Measurements from ENCODE around the gene SFRP4. TPM values are rescaled to one million over a fixed set of nuclear protein-coding genes. Genes with fewer than 3 reads are reported as not detected.

The SFRP4 gene
- total RNA-seq, 3 donors from 2014 or later = not detected

GRCh38 chr7:37916017-37916672, 472 bp downstream of the SFRP4 start:
- DNase-seq (no peak), ATAC-seq (peak in 1 of 2 donors; percentile 15)
- H3K4me3 Mint-ChIP-seq = no peak overlapping the region
- peaks cover 15% of the 10 kb centered on the region for H3K4me1 Mint-ChIP-seq (ENCODE audit: low read depth)
- no peaks in the 10 kb centered on the region for H3K36me3 Mint-ChIP-seq (ENCODE audit: insufficient read depth)
- H3K27me3 Mint-ChIP-seq (ENCODE audit: low read depth) = peaks cover 72% of the 10 kb centered on the region
- H3K9me3 Mint-ChIP-seq = no peaks in the 10 kb centered on the region

DNA sequence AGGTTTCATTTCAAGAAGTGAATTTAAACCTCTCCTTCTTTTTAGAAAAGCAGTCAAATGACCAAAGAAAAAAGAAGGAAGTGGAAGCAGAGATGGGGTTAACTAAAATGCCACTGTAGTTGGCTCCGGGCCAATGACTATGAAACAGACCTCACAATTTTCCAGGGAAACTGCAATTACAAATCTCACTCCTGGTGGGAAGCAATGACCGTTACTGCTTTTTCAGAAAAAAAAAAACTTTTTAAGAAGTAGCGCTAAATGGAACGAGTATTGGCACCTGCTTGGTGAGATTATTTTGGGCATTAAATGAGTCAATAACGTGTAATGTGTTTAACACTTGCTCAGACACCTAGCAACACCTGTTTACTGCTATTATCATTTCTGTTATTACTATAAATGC, 1.2 kb downstream of the SFRP4 start:
- no peak for ATAC-seq
- Mint-ChIP-seq H3K4me1 (ENCODE audit: low read depth) (peaks cover 13% of the 10 kb centered on the region), H3K9me3 (no peaks in the 10 kb centered on the region), H3K36me3 (ENCODE audit: insufficient read depth) (no peaks in the 10 kb centered on the region), H3K4me3 (no peak overlapping the region), H3K27me3 (ENCODE audit: low read depth) (peaks cover 70% of the 10 kb centered on the region)
- DNase-seq = no peak

GRCh38 chr7:37912756-37913155, 3.9 kb downstream of the SFRP4 start:
- peaks cover 47% of the 10 kb centered on the region for H3K27me3 Mint-ChIP-seq (ENCODE audit: low read depth)
- no peaks in the 10 kb centered on the region for H3K36me3 Mint-ChIP-seq (ENCODE audit: insufficient read depth)
- ATAC-seq = no peak
- no peaks in the 10 kb centered on the region for H3K9me3 Mint-ChIP-seq
- H3K4me3 Mint-ChIP-seq = no peak overlapping the region
- peaks cover 11% of the 10 kb centered on the region for H3K4me1 Mint-ChIP-seq (ENCODE audit: low read depth)
- no peak for DNase-seq

DNA sequence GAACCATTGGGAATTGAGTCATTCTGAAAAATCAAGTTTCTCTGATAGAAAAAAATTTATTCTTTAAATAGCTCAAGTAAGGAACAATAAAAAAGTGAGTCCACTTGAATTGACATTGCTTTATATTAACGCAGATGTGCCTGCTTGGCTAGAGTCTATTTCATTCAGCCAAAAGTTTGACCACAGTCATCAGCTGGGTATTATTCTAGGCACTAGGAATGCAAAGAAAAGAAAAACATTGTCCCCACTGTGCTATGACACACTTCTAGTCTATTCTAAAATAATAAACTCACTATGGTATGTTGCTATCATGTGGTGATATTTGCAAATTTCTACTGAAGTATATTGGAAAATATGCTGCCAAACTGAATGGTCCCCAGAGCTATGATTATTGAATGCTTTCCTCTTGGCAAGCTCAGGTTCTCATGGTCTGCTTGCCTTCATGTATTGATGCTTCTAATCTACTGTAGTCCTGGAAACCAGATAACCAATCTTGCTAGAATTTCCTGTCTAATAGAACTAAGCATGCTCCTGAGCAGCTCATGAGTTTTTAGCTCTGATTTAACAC, 8.3 kb downstream of the SFRP4 start:
- Mint-ChIP-seq H3K4me1 (ENCODE audit: low read depth) (no peaks in the 10 kb centered on the region), H3K4me3 (no peak overlapping the region), H3K27me3 (ENCODE audit: low read depth) (peaks cover 11% of the 10 kb centered on the region), H3K36me3 (ENCODE audit: insufficient read depth) (no peaks in the 10 kb centered on the region), H3K9me3 (no peaks in the 10 kb centered on the region)
- no peak for ATAC-seq
- no peak for DNase-seq

DNA sequence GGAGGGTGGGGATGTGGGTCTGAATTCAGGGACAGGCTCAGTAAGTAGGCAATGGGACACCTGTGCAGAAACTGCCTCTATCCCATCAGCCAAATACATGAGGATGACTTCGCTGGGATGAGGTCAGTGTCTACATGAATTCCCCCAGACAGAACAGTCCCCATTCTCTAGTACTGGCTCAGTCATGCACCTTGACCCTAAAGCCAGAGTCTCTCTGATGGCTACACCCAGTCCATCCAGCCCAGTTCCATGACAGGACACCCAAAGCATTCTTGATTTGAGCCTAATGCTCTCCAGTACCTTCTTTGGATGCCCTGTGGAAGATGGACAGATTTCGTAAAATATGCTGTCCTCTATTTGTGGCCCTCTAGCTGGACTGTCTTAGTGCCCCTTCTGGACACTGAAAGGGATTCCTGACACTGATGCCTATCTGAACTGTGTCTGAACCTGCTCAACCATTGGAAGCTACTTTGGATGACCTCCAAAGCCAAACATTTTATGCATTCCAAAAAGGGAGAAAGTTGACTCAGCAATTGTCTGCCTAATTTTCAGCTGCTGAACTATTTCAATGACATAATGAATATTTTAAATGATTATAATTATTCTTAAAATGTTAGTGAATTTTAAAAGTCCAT, 14.6 kb downstream of the SFRP4 start:
- no peaks in the 10 kb centered on the region for H3K36me3 Mint-ChIP-seq (ENCODE audit: insufficient read depth)
- H3K4me3 Mint-ChIP-seq = no peak overlapping the region
- DNase-seq (no peak), ATAC-seq (no peak)
- H3K9me3 Mint-ChIP-seq = no peaks in the 10 kb centered on the region
- peaks cover 8% of the 10 kb centered on the region for H3K27me3 Mint-ChIP-seq (ENCODE audit: low read depth)
- H3K4me1 Mint-ChIP-seq (ENCODE audit: low read depth) = no peaks in the 10 kb centered on the region

DNA sequence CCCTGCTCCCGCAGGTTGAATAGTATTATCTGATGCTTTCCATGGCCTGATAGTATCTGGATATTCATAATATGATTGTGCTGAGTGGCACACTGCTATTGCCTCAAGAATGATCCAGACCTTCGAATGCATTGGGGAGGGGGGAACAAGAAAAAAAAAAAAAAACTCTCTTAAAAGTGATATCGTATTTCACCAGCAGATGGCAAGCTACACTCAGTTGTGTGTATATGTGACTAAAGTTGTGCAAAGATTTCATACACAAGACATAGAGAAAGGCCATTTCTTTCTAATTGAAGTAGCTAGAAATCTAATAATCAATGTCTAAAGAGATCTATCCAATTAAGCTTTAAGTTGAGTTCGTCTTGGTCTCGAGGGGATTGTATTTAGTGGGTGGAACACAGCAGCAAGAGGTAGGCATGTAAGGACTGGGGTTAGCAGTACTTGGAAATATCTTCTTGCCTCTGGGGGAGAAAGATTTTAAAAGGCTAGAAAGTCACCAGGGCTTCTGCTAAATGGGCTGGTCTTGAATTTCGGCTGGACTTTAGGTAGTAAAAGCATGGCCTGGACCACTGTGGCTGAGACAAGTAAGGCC, 15.3 kb downstream of the SFRP4 start:
- H3K4me3 Mint-ChIP-seq = no peak overlapping the region
- H3K4me1 Mint-ChIP-seq (ENCODE audit: low read depth) = no peaks in the 10 kb centered on the region
- DNase-seq = no peak
- no peaks in the 10 kb centered on the region for H3K36me3 Mint-ChIP-seq (ENCODE audit: insufficient read depth)
- ATAC-seq = no peak
- no peaks in the 10 kb centered on the region for H3K9me3 Mint-ChIP-seq
- peaks cover 8% of the 10 kb centered on the region for H3K27me3 Mint-ChIP-seq (ENCODE audit: low read depth)

GRCh38 chr7:37899712-37900247, 16.8 kb downstream of the SFRP4 start:
- Mint-ChIP-seq H3K27me3 (ENCODE audit: low read depth) (peaks cover 9% of the 10 kb centered on the region), H3K36me3 (ENCODE audit: insufficient read depth) (no peaks in the 10 kb centered on the region)

GRCh38 chr7:37894671-37895070, 21.9 kb downstream of the SFRP4 start:
- no peaks in the 10 kb centered on the region for H3K9me3 Mint-ChIP-seq
- ATAC-seq = no peak
- H3K4me1 Mint-ChIP-seq (ENCODE audit: low read depth) = no peaks in the 10 kb centered on the region
- H3K27me3 Mint-ChIP-seq (ENCODE audit: low read depth) = peaks cover 8% of the 10 kb centered on the region
- H3K4me3 Mint-ChIP-seq = no peak overlapping the region
- DNase-seq = no peak
- no peaks in the 10 kb centered on the region for H3K36me3 Mint-ChIP-seq (ENCODE audit: insufficient read depth)

More at GRCh38 chr7:37899712-37900247, 16.8 kb downstream of the SFRP4 start:
- DNase-seq = no peak
- no peaks in the 10 kb centered on the region for H3K9me3 Mint-ChIP-seq
- no peak for ATAC-seq
- H3K4me3 Mint-ChIP-seq = no peak overlapping the region
- no peaks in the 10 kb centered on the region for H3K4me1 Mint-ChIP-seq (ENCODE audit: low read depth)

- peaks cover 8% of the 10 kb centered on the region for H3K27me3 Mint-ChIP-seq (ENCODE audit: low read depth)
- H3K4me3 Mint-ChIP-seq = no peak overlapping the region
- no peaks in the 10 kb centered on the region for H3K9me3 Mint-ChIP-seq
- no peaks in the 10 kb centered on the region for H3K36me3 Mint-ChIP-seq (ENCODE audit: insufficient read depth)
- H3K4me1 Mint-ChIP-seq (ENCODE audit: low read depth) = no peaks in the 10 kb centered on the region
- DNase-seq (no peak), ATAC-seq (no peak)
Measured at GRCh38 chr7:37893359-37893758, 23.3 kb downstream of the SFRP4 start.

- H3K4me3 Mint-ChIP-seq = no peak overlapping the region
- DNase-seq = no peak
- no peak for ATAC-seq
- H3K4me1 Mint-ChIP-seq (ENCODE audit: low read depth) = no peaks in the 10 kb centered on the region
- H3K9me3 Mint-ChIP-seq = peaks cover 3% of the 10 kb centered on the region
- H3K36me3 Mint-ChIP-seq (ENCODE audit: insufficient read depth) = no peaks in the 10 kb centered on the region
- H3K27me3 Mint-ChIP-seq (ENCODE audit: low read depth) = peaks cover 8% of the 10 kb centered on the region
Measured at GRCh38 chr7:37882086-37882485, 34.5 kb downstream of the SFRP4 start.

Other genes with a start within 250 kb of the SFRP4 start
- gene GPR141, start 233.1 kb downstream of the SFRP4 start, total RNA-seq = under 1 TPM in 1 of 3 donors, not detected in 2; 0.30 TPM
- gene NME8, start 68.2 kb downstream of the SFRP4 start, total RNA-seq = not detected
- 1 to 10 TPM; 1.0 to 5.2 (median 2.0) TPM for gene EPDR1, start 3.8 kb upstream of the SFRP4 start, total RNA-seq